ENCODE data around the gene NEMP2. TPM values are rescaled to one million over a fixed set of nuclear protein-coding genes. Genes with fewer than 3 reads are reported as not detected.

Gene NEMP2
- total RNA-seq, 1 experiment from 2014 or later, result 12.0 TPM

DNA sequence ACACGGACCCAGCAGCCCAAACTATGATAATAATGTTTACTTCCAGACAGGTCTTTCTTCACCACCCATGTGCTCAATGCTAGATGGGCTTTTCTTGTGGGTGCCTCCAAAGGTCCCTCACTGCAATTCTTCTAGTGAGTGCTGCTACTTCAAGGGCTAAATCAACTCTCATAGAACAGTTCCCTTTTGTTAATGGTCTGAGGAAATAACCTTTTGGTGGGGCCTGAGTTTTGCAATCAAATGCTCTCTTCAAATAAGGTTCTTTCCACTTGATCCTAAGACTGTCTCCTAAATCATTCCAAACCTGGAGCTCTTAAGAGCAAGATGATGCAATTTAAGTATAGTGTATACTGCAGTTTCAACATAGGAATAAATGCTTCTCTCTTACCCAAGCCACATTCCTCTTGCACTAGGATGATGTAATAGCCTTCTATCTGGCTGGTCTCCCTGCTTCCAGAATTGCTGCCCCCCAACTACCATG lies 6.0 kb downstream of the NEMP2 start:
- Histone ChIP-seq H3K4me3 (ENCODE audit: low read depth in 2 of 2, low read length in 2 of 2) (no peak overlapping the region), H3K9me3 (ENCODE audit: control insufficient read depth, insufficient read depth, low read depth, low read length) (no peaks in the 10 kb centered on the region), H3K27ac (ENCODE audit: low read length) (no peak overlapping the region), H3K27me3 (ENCODE audit: control insufficient read depth, insufficient read depth, low read length) (no peaks in the 10 kb centered on the region), H3K36me3 (ENCODE audit: control insufficient read depth, insufficient read depth, low read length) (no peaks in the 10 kb centered on the region), H3K4me1 (ENCODE audit: control insufficient read depth, insufficient read depth, low read length) (peaks cover 5% of the 10 kb centered on the region)
- in situ Hi-C loops (cut with HindIII; ENCODE audit: low pct_unique_long_range_greater_than_20kb, low sequenced_read_pairs), result no loop called here
- TF ChIP-seq, protein P1, sequence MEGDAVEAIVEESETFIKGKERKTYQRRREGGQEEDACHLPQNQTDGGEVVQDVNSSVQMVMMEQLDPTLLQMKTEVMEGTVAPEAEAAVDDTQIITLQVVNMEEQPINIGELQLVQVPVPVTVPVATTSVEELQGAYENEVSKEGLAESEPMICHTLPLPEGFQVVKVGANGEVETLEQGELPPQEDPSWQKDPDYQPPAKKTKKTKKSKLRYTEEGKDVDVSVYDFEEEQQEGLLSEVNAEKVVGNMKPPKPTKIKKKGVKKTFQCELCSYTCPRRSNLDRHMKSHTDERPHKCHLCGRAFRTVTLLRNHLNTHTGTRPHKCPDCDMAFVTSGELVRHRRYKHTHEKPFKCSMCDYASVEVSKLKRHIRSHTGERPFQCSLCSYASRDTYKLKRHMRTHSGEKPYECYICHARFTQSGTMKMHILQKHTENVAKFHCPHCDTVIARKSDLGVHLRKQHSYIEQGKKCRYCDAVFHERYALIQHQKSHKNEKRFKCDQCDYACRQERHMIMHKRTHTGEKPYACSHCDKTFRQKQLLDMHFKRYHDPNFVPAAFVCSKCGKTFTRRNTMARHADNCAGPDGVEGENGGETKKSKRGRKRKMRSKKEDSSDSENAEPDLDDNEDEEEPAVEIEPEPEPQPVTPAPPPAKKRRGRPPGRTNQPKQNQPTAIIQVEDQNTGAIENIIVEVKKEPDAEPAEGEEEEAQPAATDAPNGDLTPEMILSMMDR (IDR thresholded peaks at IDR 0.05), result no peak
- no peak for TF ChIP-seq POLR2AphosphoS5 (IDR thresholded peaks at IDR 0.05; ENCODE audit: low read depth, low read length)
- no peak for TF ChIP-seq TCF7L2 (IDR thresholded peaks at IDR 0.05; ENCODE audit: low read depth, low read length)
- TF ChIP-seq, protein P2, sequence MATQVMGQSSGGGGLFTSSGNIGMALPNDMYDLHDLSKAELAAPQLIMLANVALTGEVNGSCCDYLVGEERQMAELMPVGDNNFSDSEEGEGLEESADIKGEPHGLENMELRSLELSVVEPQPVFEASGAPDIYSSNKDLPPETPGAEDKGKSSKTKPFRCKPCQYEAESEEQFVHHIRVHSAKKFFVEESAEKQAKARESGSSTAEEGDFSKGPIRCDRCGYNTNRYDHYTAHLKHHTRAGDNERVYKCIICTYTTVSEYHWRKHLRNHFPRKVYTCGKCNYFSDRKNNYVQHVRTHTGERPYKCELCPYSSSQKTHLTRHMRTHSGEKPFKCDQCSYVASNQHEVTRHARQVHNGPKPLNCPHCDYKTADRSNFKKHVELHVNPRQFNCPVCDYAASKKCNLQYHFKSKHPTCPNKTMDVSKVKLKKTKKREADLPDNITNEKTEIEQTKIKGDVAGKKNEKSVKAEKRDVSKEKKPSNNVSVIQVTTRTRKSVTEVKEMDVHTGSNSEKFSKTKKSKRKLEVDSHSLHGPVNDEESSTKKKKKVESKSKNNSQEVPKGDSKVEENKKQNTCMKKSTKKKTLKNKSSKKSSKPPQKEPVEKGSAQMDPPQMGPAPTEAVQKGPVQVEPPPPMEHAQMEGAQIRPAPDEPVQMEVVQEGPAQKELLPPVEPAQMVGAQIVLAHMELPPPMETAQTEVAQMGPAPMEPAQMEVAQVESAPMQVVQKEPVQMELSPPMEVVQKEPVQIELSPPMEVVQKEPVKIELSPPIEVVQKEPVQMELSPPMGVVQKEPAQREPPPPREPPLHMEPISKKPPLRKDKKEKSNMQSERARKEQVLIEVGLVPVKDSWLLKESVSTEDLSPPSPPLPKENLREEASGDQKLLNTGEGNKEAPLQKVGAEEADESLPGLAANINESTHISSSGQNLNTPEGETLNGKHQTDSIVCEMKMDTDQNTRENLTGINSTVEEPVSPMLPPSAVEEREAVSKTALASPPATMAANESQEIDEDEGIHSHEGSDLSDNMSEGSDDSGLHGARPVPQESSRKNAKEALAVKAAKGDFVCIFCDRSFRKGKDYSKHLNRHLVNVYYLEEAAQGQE (IDR thresholded peaks at IDR 0.05; ENCODE audit: insufficient read depth in 1 of 2, low read depth in 2 of 2, low read length in 1 of 2), result no peak
- TF ChIP-seq SIN3A (IDR thresholded peaks at IDR 0.05; ENCODE audit: borderline replicate concordance, insufficient read depth, low read depth, low read length), result no peak
- DNase-seq (ENCODE audit: low read depth, low spot score) (no peak), ATAC-seq (no peak)
- intact Hi-C loops (cut with micrococcal nuclease; ENCODE audit: unreplicated experiment), result no loop called here
- CTCF ChIA-PET, result no interaction called here
- no TSS peak for BruUV-seq (replicated peaks)
- POLR2A ChIA-PET, result no interaction called here

DNA sequence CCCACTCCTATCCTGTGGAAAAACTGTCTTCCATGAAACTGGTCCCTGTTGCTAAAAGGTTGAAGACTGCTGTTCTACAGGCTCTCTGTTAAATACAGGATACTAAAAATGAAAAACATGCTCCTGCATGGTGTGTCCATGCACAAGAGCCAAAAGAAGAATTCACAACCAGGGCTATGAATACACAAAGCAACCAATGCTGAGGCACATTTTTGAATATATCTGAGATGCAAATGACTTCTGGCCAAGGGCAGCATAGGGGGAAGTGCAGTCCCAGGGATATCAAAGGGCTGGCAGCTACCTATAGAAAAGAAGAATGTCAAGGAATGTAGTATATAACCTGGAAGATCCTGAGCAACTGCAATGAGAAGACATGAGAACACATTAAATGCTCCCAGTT lies 6.6 kb downstream of the NEMP2 start:
- Histone ChIP-seq H3K27me3 (ENCODE audit: control insufficient read depth, insufficient read depth, low read length) (no peaks in the 10 kb centered on the region), H3K4me3 (ENCODE audit: low read depth in 2 of 2, low read length in 2 of 2) (no peak overlapping the region), H3K36me3 (ENCODE audit: control insufficient read depth, insufficient read depth, low read length) (no peaks in the 10 kb centered on the region), H3K4me1 (ENCODE audit: control insufficient read depth, insufficient read depth, low read length) (peaks cover 5% of the 10 kb centered on the region), H3K27ac (ENCODE audit: low read length) (no peak overlapping the region), H3K9me3 (ENCODE audit: control insufficient read depth, insufficient read depth, low read depth, low read length) (no peaks in the 10 kb centered on the region)
- ChIA-PET POLR2A (no interaction called here), CTCF (no interaction called here)
- TF ChIP-seq POLR2AphosphoS5 (IDR thresholded peaks at IDR 0.05; ENCODE audit: low read depth, low read length), result no peak
- TF ChIP-seq, protein P1 (IDR thresholded peaks at IDR 0.05), result no peak
- intact Hi-C loops (cut with micrococcal nuclease; ENCODE audit: unreplicated experiment) (no loop called here), in situ Hi-C loops (cut with HindIII; ENCODE audit: low pct_unique_long_range_greater_than_20kb, low sequenced_read_pairs) (no loop called here)
- no peak for DNase-seq (ENCODE audit: low read depth, low spot score)
- BruUV-seq (replicated peaks), result no TSS peak
- no peak for ATAC-seq

Data from Panc1 (cell line).